Eye (tissue), 1 donor: ENCODE data around the gene SH3BP2.

ENCODE experiments used
- DNase-seq: peaks from one replicate; pipeline ENCODE4 v3.0.0-alpha.2; 2015

SH3BP2 gene

GRCh38 chr4:2805712-2806389, 13.0 kb downstream of the SH3BP2 start:
- DNase-seq = no peak

- DNase-seq = peak; percentile 68
These were observed 13.8 kb downstream of the SH3BP2 start for GRCh38 chr4:2806390-2807355.

GRCh38 chr4:2807571-2807970, 14.7 kb downstream of the SH3BP2 start:
- no peak for DNase-seq

GRCh38 chr4:2808001-2808400, 15.1 kb downstream of the SH3BP2 start:
- no peak for DNase-seq

- DNase-seq = peak; percentile 79
These were observed 16.8 kb downstream of the SH3BP2 start for GRCh38 chr4:2809610-2810180.

GRCh38 chr4:2810388-2810787, 17.5 kb downstream of the SH3BP2 start:
- no peak for DNase-seq

- peak; percentile 60 for DNase-seq
These were observed 19.1 kb downstream of the SH3BP2 start for GRCh38 chr4:2811830-2812611.

GRCh38 chr4:2812612-2813354, 19.9 kb downstream of the SH3BP2 start:
- DNase-seq = no peak

- no peak for DNase-seq
These were observed 20.8 kb downstream of the SH3BP2 start for GRCh38 chr4:2813446-2814405.

- DNase-seq = no peak
These were observed 21.9 kb downstream of the SH3BP2 start for GRCh38 chr4:2814627-2815270.

- no peak for DNase-seq
These were observed 23.6 kb downstream of the SH3BP2 start for GRCh38 chr4:2816401-2816954.

- no peak for DNase-seq
These were observed 24.3 kb downstream of the SH3BP2 start for GRCh38 chr4:2817137-2817536.

- DNase-seq = peak; percentile 75
These were observed 24.9 kb downstream of the SH3BP2 start for GRCh38 chr4:2817701-2818350.

- peak; percentile 67 for DNase-seq
These were observed 25.6 kb downstream of the SH3BP2 start for GRCh38 chr4:2818351-2818939.

GRCh38 chr4:2819244-2820215, 26.6 kb downstream of the SH3BP2 start:
- DNase-seq = no peak

- no peak for DNase-seq
These were observed 27.5 kb downstream of the SH3BP2 start for GRCh38 chr4:2820216-2820982.
